Prostate gland (tissue), 2 donors: ENCODE results near the gene MCM3AP. TPM values are rescaled to one million over a fixed set of nuclear protein-coding genes. Genes with fewer than 3 reads are reported as not detected.

ENCODE experiments used
- DNase-seq: peaks from one replicate; pipeline ENCODE4 v3.0.0-alpha.2; 2019; ENCODE audit warnings: low spot score
- H3K27ac ChIP-seq, 2 donors: fragments of 200-600 bp; sonication (generic); 2 replicates each; pipeline ENCODE4 v1.5.1; 2017 to 2019
- H3K27me3 ChIP-seq: fragments of 200-600 bp; sonication (generic); replicated peaks from 2 replicates; pipeline ENCODE4 v1.5.1; 2019; ENCODE audit not compliant: insufficient read depth
- H3K36me3 ChIP-seq, 2 donors: fragments of 200-600 bp; sonication (generic); 1 replicate in 1 of 2; 2 replicates in 1 of 2; pipeline versions ENCODE4 v1.5.1 to v1.8.1; 2017 to 2019
- H3K4me1 ChIP-seq: fragments of 200-600 bp; sonication (generic); replicated peaks from 2 replicates; pipeline ENCODE4 v1.5.1; 2019
- H3K4me3 ChIP-seq, 2 donors: fragments of 200-600 bp; sonication (generic); 2 replicates each; pipeline ENCODE4 v1.5.1; 2017 to 2019
- H3K9me3 ChIP-seq: fragments of 200-600 bp; sonication (generic); 2 replicates; pipeline ENCODE4 v1.5.1; 2017
- CTCF ChIP-seq, 4 experiments: fragments of 200-600 bp in 2 of 4; fragments of 450-650 bp in 2 of 4; sonication (generic) in 2 of 4; IDR thresholded peaks; 1 replicate in 3 of 4; 2 replicates in 1 of 4; pipeline ENCODE4 v1.5.1; 2016 to 2019; ENCODE audit warnings: antibody characterized with exemption in 4 of 4, mild to moderate bottlenecking in 2 of 4, moderate library complexity in 2 of 4
- POLR2A ChIP-seq: fragments of 450-650 bp; IDR thresholded peaks from one replicate; pipeline ENCODE4 v1.6.1; 2016; ENCODE audit warnings: antibody characterized with exemption, mild to moderate bottlenecking
- POLR2AphosphoS5 ChIP-seq: sonication (generic); formaldehyde crosslinking; IDR thresholded peaks from one replicate; pipeline ENCODE4 v1.6.1; 2017; ENCODE audit warnings: antibody characterized with exemption
- WGBS: methylation state at CpG from one replicate; pipeline ENCODE4 v1.1.5; 2018; 5-methylcytosine and 5-hydroxymethylcytosine counted together
- intact Hi-C: fragments of 100-400 bp; cut with DNase I; formaldehyde crosslinking; loops from one replicate; pipeline ENCODE4 v1.14.2; 2022
- total RNA-seq, 2 donors: library from RNA; depleted of rRNA; stranded (reverse); fragments of >200 nt; gene quantifications; one replicate each; pipeline ENCODE4 v1.1.0, GENCODE V29; 2016

Gene MCM3AP
- total RNA-seq, 2 donors from 2014 or later: 107 to 120 TPM

- WGBS: 77% methylated on average over 5 of the region's 5 CpGs
- H3K9me3 ChIP-seq: no peaks in the 10 kb centered on the region
- H3K27ac ChIP-seq: no peak overlapping the region
- no peaks in the 10 kb centered on the region for H3K4me1 ChIP-seq
- no peaks in the 10 kb centered on the region for H3K27me3 ChIP-seq
- H3K36me3 ChIP-seq: peaks cover 4 to 13% of the 10 kb centered on the region in 2 donors
- no peak for DNase-seq
- TF ChIP-seq POLR2A (no peak), CTCF (IDR thresholded peaks at IDR 0.05) (no peak), POLR2AphosphoS5 (no peak)
- no peak overlapping the region for H3K4me3 ChIP-seq
- intact Hi-C loops: no loop called here
Measured at GRCh38 chr21:46234436-46234950, 50.9 kb downstream of the MCM3AP start.

GRCh38 chr21:46229923-46230260 is 55.5 kb downstream of the MCM3AP start:
- WGBS: 79% methylated on average over 6 of the region's 6 CpGs
- intact Hi-C loops: loop anchor here (2.0 to 5.0 kb wide), 4 partner anchors 45 to 258 kb away; partner anchors contain the start of gene SPATC1L
- H3K4me3 ChIP-seq: peak overlapping the region; percentile 99

GRCh38 chr21:46229133-46229922 is 56.1 kb downstream of the MCM3AP start:
- H3K27ac ChIP-seq: peak overlapping the region; percentile 87 to 98
- H3K4me1 ChIP-seq: peaks cover 5% of the 10 kb centered on the region
- no peak for TF ChIP-seq POLR2A
- TF ChIP-seq CTCF (IDR thresholded peaks at IDR 0.05): peak; percentile 45 to 80 (median 66)
- no peak for TF ChIP-seq POLR2AphosphoS5
- no peak for DNase-seq
- peak overlapping the region; percentile 99 for H3K4me3 ChIP-seq
- no peaks in the 10 kb centered on the region for H3K27me3 ChIP-seq
- no peaks in the 10 kb centered on the region for H3K9me3 ChIP-seq
- H3K36me3 ChIP-seq: no peaks in the 10 kb centered on the region
- intact Hi-C loops: loop anchor here (2.0 to 5.0 kb wide), 4 partner anchors 45 to 257 kb away; partner anchors contain the start of gene SPATC1L
- 2% methylated on average over 59 of the region's 72 CpGs for WGBS

More at GRCh38 chr21:46229923-46230260, 55.5 kb downstream of the MCM3AP start:
- H3K27ac ChIP-seq: peak overlapping the region; percentile 87 to 98
- peaks cover 5% of the 10 kb centered on the region for H3K4me1 ChIP-seq
- peaks cover 0 to under 1% of the 10 kb centered on the region in 2 donors for H3K36me3 ChIP-seq
- H3K9me3 ChIP-seq: no peaks in the 10 kb centered on the region
- TF ChIP-seq POLR2AphosphoS5 (no peak), CTCF (IDR thresholded peaks at IDR 0.05) (no peak), POLR2A (no peak)
- no peak for DNase-seq
- H3K27me3 ChIP-seq: no peaks in the 10 kb centered on the region

- TF ChIP-seq POLR2A: peak; percentile 73
- TF ChIP-seq POLR2AphosphoS5: peak; percentile 69
- no peak for TF ChIP-seq CTCF (IDR thresholded peaks at IDR 0.05)
Measured at GRCh38 chr21:46228345-46229051, 56.9 kb downstream of the MCM3AP start, which contains the start of gene LSS. Gene LSS, minus strand, starts transcription at chr21:46228774. Its CDS starts 29 bp downstream, at chr21:46228745.

More at GRCh38 chr21:46228345-46229051, 56.9 kb downstream of the MCM3AP start, which contains the start of gene LSS:
- Histone ChIP-seq H3K27ac (peak within 1 kb of the TSS; percentile 97 to 98), H3K36me3 (no peaks in the 10 kb centered on the region), H3K4me3 (peak within 1 kb of the TSS; percentile 99), H3K4me1 (peaks cover 5% of the 10 kb centered on the region), H3K9me3 (no peaks in the 10 kb centered on the region), H3K27me3 (no peaks in the 10 kb centered on the region)
- intact Hi-C loops: loop anchor here (2.0 to 5.0 kb wide), 4 partner anchors 44 to 256 kb away; partner anchors contain the start of gene SPATC1L
- WGBS: 0% methylated on average over 38 of the region's 77 CpGs
- DNase-seq: peak; percentile 98
